ENCODE data around the gene CHEK1. TPM values are rescaled to one million over a fixed set of nuclear protein-coding genes. Genes with fewer than 3 reads are reported as not detected.

Gene CHEK1
- total and polyA plus RNA-seq, 2 of the 4 experiments (the other 2 are of a cell fraction) = 16.0 to 22.6 TPM

- intact Hi-C loops (cut with micrococcal nuclease) (loop anchor here (1.0 kb wide), 1 partner anchor 96 kb away; no protein-coding TSS in a partner anchor), in situ Hi-C loops (cut with MboI; ENCODE audit: low sequenced_read_pairs) (loop anchor here (25.0 kb wide), 1 partner anchor 954 kb away; no protein-coding TSS in a partner anchor), dilution Hi-C loops (cut with HindIII; ENCODE audit: low sequenced_read_pairs, unreplicated experiment) (no loop called here)
- ATAC-seq (ENCODE audit: low read depth) (peak; percentile 30), DNase-seq (peak; percentile 13)
- H3K14ac ChIP-seq (replicated peaks; ENCODE audit: low read depth, low read length) = peak overlapping the region; percentile 82
- peak overlapping the region; percentile 99 for H3K4me2 ChIP-seq (ENCODE audit: low read depth, low read length)
- POLR2A ChIA-PET (ENCODE audit: unreplicated experiment) = interaction anchor here (0.6 kb wide), 1 partner anchor 22 kb away, joined by 3 read pairs; the partner anchor contains the start of gene EI24
- no peak for TF ChIP-seq MXI1 (IDR thresholded peaks at IDR 0.05; ENCODE audit: borderline replicate concordance, low read depth, low read length)
- TF ChIP-seq POLR2A (IDR thresholded peaks at IDR 0.05; ENCODE audit: low read depth, low read length) = peak; percentile 63; the same call in 1 of the 2 replicates
- 0 out of 2 replicates have a peak, but pooled peaks cover 2% of the 10 kb centered on the region for H3K4me1 ChIP-seq (ENCODE audit: control insufficient read depth, insufficient read depth, low read length)
- peak overlapping the region; percentile 45; the same call in 1 of the 2 replicates for H2BK120ac ChIP-seq (ENCODE audit: low read depth, low read length)
- no peaks in the 10 kb centered on the region for H3K9me3 ChIP-seq (ENCODE audit: control insufficient read depth, insufficient read depth, low read length)
- no peak overlapping the region for H2BK20ac ChIP-seq (ENCODE audit: low read depth, low read length)
- H3K79me1 ChIP-seq (ENCODE audit: low read depth in 1 of 2, low read length in 2 of 2) = peaks cover 0 to 28% of the 10 kb centered on the region in 2 experiments; a peak in 3 of 4 replicates
- peak overlapping the region; percentile 89 for H2AK9ac ChIP-seq (replicated peaks; ENCODE audit: low read depth, low read length, poor library complexity)
- H3K4ac ChIP-seq (ENCODE audit: low read depth, low read length) = peak overlapping the region; percentile 84
- H3K56ac ChIP-seq (ENCODE audit: extremely low read depth, insufficient read depth, low read length) = peak overlapping the region; percentile 88
- BruUV-seq (replicated peaks) = TSS peak; percentile 90
- peak overlapping the region; percentile 74 for H4K5ac ChIP-seq (ENCODE audit: low read depth, low read length)
- peaks cover 3% of the 10 kb centered on the region; the same call in 1 of the 2 replicates for H3K9me1 ChIP-seq (ENCODE audit: insufficient read depth, low read length)
- H3K27ac ChIP-seq (ENCODE audit: insufficient read depth, low read length) = peak overlapping the region; percentile 93
- peak overlapping the region; percentile 86 for H2AFZ ChIP-seq (replicated peaks; ENCODE audit: low read length, poor library complexity)
- H2AK5ac ChIP-seq (ENCODE audit: low read depth, low read length) = peak overlapping the region; percentile 86
- no peak overlapping the region; the same call in 2 of the 3 replicates for H2BK15ac ChIP-seq (ENCODE audit: low read depth, low read length)
- H3K18ac ChIP-seq (ENCODE audit: low read depth, low read length) = peak overlapping the region; percentile 77
- H3K4me3 ChIP-seq (ENCODE audit: insufficient read depth, low read depth, low read length) = peak overlapping the region; percentile 62
- H4K20me1 ChIP-seq (ENCODE audit: insufficient read depth, low read length) = peaks cover 6% of the 10 kb centered on the region; the same call in 1 of the 2 replicates
- CTCF ChIA-PET = interaction anchor here (0.6 kb wide), 1 partner anchor 7 kb away, joined by 3 read pairs; no protein-coding TSS in a partner anchor
- H3K23ac ChIP-seq (ENCODE audit: low read depth, low read length) = peak overlapping the region; percentile 85
- WGBS, 2 experiments (ENCODE audit: extremely low coverage in 2 of 2, insufficient read length in 1 of 2) = 0% methylated on average over 8 of the region's 30 CpGs; no CpG with 5 or more reads in 1 of the 2 experiments
- H3K27me3 ChIP-seq (ENCODE audit: control insufficient read depth, insufficient read depth, low read length) = no peaks in the 10 kb centered on the region
- peak overlapping the region; percentile 92 for H3K9ac ChIP-seq (ENCODE audit: low read depth, low read length)
- H2BK5ac ChIP-seq (ENCODE audit: low read depth, low read length, poor library complexity, severe bottlenecking) = peak overlapping the region; percentile 72
- no peaks in the 10 kb centered on the region for H3K36me3 ChIP-seq (ENCODE audit: control insufficient read depth, insufficient read depth, low read length)
- H4K8ac ChIP-seq (ENCODE audit: low read depth in 2 of 2, low read length in 2 of 2) = peak overlapping the region; percentile 94 to 97
- peak overlapping the region; percentile 78 for H4K91ac ChIP-seq (ENCODE audit: insufficient read depth, low read depth, low read length)
Observed at GRCh38 chr11:125591649-125592304, 33.2 kb upstream of the CHEK1 start.

Data from IMR-90 (cell line).